GM12878 (cell line): ENCODE measurements around the gene BEST1. TPM values are rescaled to one million over a fixed set of nuclear protein-coding genes. Genes with fewer than 3 reads are reported as not detected.

Experiments used
- ATAC-seq: fragments of 200-7000 bp; cut with Tn5 transposase; 3 replicates; pipeline ENCODE4 v1.9.1; 2020; ENCODE audit warnings: mild to moderate bottlenecking, moderate library complexity
- BruUV-seq: library from RNA; stranded (reverse); fragments of 400-500 nt; replicated peaks from 2 replicates; lab custom pipeline; 2021; lab: Mats Ljungman, UMichigan
- CTCF ChIA-PET: fragments of 300-600 bp; sonication (Branson Sonifier 250); formaldehyde crosslinking; extraction: SDS; loops from one replicate; lab custom pipeline; 2021; ENCODE audit warnings: inconsistent platforms; lab: Yijun Ruan, JAX
- POLR2A ChIA-PET: fragments of 350-600 bp; formaldehyde crosslinking; extraction: SDS; loops from one replicate; lab custom pipeline; 2021; ENCODE audit warnings: inconsistent platforms; lab: Charles Lee
- RAD21 ChIA-PET: fragments of 300-600 bp; sonication (Branson Sonifier 250); formaldehyde crosslinking; loops from one replicate; lab custom pipeline; 2023; ENCODE audit warnings: antibody characterized with exemption; ENCODE audit not compliant: unreplicated experiment; lab: Charles Lee
- SMC1A ChIA-PET: fragments of 300-600 bp; sonication (Branson Sonifier 250); formaldehyde crosslinking; loops from one replicate; lab custom pipeline; 2023; ENCODE audit not compliant: unreplicated experiment, uncharacterized antibody; lab: Charles Lee
- DNase-seq: peaks from one replicate; pipeline ENCODE4 v3.0.0-alpha.2; 2011; ENCODE audit warnings: low read depth, low spot score
- FAIRE-seq: peaks from 3 replicates; lab custom pipeline; 2011; peaks lifted over from hg19 to GRCh38; lab: Jason Lieb, UNC
- H2AFZ ChIP-seq: 2 replicates; pipeline ENCODE4 v1.6.0; 2011; ENCODE audit warnings: low read depth, low read length, control low read depth; ENCODE audit not compliant: control insufficient read depth
- H3K27ac ChIP-seq: 2 replicates; pipeline ENCODE4 v1.5.1; 2011; ENCODE audit warnings: control low read depth; ENCODE audit not compliant: control insufficient read depth, insufficient read depth
- H3K27me3 ChIP-seq, 2 experiments: replicated peaks in 1 of 2; 2 replicates each; pipeline versions ENCODE4 v1.6.0 to v1.6.1; 2011; ENCODE audit warnings: low read length in 1 of 2; ENCODE audit not compliant: control insufficient read depth in 2 of 2, insufficient read depth in 2 of 2
- H3K36me3 ChIP-seq, 2 experiments: 2 replicates each; pipeline ENCODE4 v1.5.1; 2011; ENCODE audit warnings: low read length in 1 of 2; ENCODE audit not compliant: control insufficient read depth in 2 of 2, insufficient read depth in 2 of 2
- H3K4me1 ChIP-seq: 2 replicates; pipeline ENCODE4 v1.6.1; 2011; ENCODE audit warnings: mild to moderate bottlenecking, low read length, moderate library complexity, mixed read lengths; ENCODE audit not compliant: control insufficient read depth, insufficient read depth
- H3K4me2 ChIP-seq: 2 replicates; pipeline ENCODE4 v1.6.0; 2011; ENCODE audit warnings: control low read depth; ENCODE audit not compliant: control insufficient read depth, insufficient read depth
- H3K4me3 ChIP-seq: fragments of 200-600 bp; sonication (generic); 2 replicates; pipeline ENCODE4 v1.5.1; 2016
- H3K79me2 ChIP-seq: 2 replicates; pipeline ENCODE4 v1.6.0; 2011; ENCODE audit warnings: low read length; ENCODE audit not compliant: control insufficient read depth, insufficient read depth
- H3K9ac ChIP-seq: 2 replicates; pipeline ENCODE4 v1.8.0; 2011; ENCODE audit warnings: low read length, control low read depth, mixed read lengths; ENCODE audit not compliant: control insufficient read depth, insufficient read depth
- H3K9me3 ChIP-seq: replicated peaks from 3 replicates; pipeline ENCODE4 v1.5.1; 2011; ENCODE audit warnings: mild to moderate bottlenecking, low read length; ENCODE audit not compliant: control insufficient read depth, insufficient read depth
- H4K20me1 ChIP-seq: 2 replicates; pipeline ENCODE4 v1.6.0; 2011; ENCODE audit not compliant: control insufficient read depth, insufficient read depth
- CBX3 ChIP-seq: fragments of 200-600 bp; sonication (generic); IDR thresholded peaks from 2 replicates; pipeline ENCODE4 v1.6.1; 2016; ENCODE audit warnings: low read depth, borderline replicate concordance
- NFIC ChIP-seq: IDR thresholded peaks from 2 replicates; pipeline ENCODE4 v1.6.1; 2012; ENCODE audit warnings: low read depth, mild to moderate bottlenecking, inconsistent platforms, low read length, moderate library complexity
- SIX5 ChIP-seq: IDR thresholded peaks from 2 replicates; pipeline ENCODE4 v1.6.1; 2011; ENCODE audit warnings: mild to moderate bottlenecking, low read depth, low read length, moderate library complexity; ENCODE audit not compliant: severe bottlenecking
- WGBS: methylation state at CpG from one replicate; pipeline ENCODE4 v1.1.6; 2016; ENCODE audit warnings: low lambda C conversion rate; ENCODE audit not compliant: insufficient replicate concordance, insufficient coverage; ENCODE audit errors: missing lambda C conversion rate; 5-methylcytosine and 5-hydroxymethylcytosine counted together
- in situ Hi-C: fragments of 300-500 bp; cut with MboI; formaldehyde crosslinking; loops from 9 replicates; pipeline ENCODE4 v1.14.3; 2018; ENCODE audit warnings: mixed read lengths
- intact Hi-C: fragments of 100-400 bp; cut with micrococcal nuclease; formaldehyde crosslinking; loops from one replicate; pipeline ENCODE4 v1.14.2; 2022; ENCODE audit not compliant: unreplicated experiment
- polyA plus RNA-seq, 11 experiments: library from polyadenylated mRNA; depleted of rRNA in 4 of 11; unstranded in 6 of 11; stranded (reverse) in 5 of 11; fragments of >200 nt; fragmentation: Nextera tagmentation in 4 of 11; fragmentation: Illumina TruSeq in 1 of 11; extraction: Ambion mirVana in 4 of 11; extraction: Trizol in 1 of 11; gene quantifications; 1 replicate in 1 of 11; 2 replicates in 10 of 11; pipeline versions ENCODE4 v1.2.1 to v1.2.3, GENCODE V29; 2011 to 2016; ENCODE audit warnings: inconsistent platforms in 2 of 11, missing spikeins in 2 of 11, low read depth in 1 of 11
- total RNA-seq, 4 experiments: library from RNA; depleted of rRNA in 3 of 4; stranded (reverse); fragments of >200 nt in 3 of 4; fragmentation: Illumina TruSeq in 1 of 4; extraction: Trizol in 1 of 4; gene quantifications; 2 replicates each; pipeline versions ENCODE4 v1.2.1 to v1.2.3, GENCODE V29; 2013 to 2021

BEST1 gene
- total and polyA plus RNA-seq, 10 of the 15 experiments (the other 5 are each of a cell fraction or from before 2014, with no cell fraction given), result 0.03 to 3.4 (median 0.15) TPM; not detected in 1

GRCh38 chr11:61961570-61962212 lies 11.5 kb downstream of the BEST1 start:
- H4K20me1 ChIP-seq, result peaks cover 8% of the 10 kb centered on the region
- no TSS peak for BruUV-seq
- no peak overlapping the region for H3K4me3 ChIP-seq
- H3K36me3 ChIP-seq, result peaks cover 6 to 16% of the 10 kb centered on the region in 2 experiments
- ChIA-PET SMC1A (interaction anchor here (0.8 to 3.7 kb wide), 2 partner anchors 9 to 119 kb away, joined by 4 to 20 read pairs; no protein-coding TSS in a partner anchor), CTCF (interaction anchor here (0.6 to 1.7 kb wide), 9 partner anchors 11 to 1208 kb away, joined by 3 to 6 read pairs (median 4); no protein-coding TSS in a partner anchor), RAD21 (interaction anchor here (1.5 kb wide), 1 partner anchor 119 kb away, joined by 3 read pairs; no protein-coding TSS in a partner anchor), POLR2A (interaction anchor here (2.8 kb wide), 1 partner anchor 10 kb away, joined by 10 read pairs; no protein-coding TSS in a partner anchor)
- FAIRE-seq (no peak), DNase-seq (no peak), ATAC-seq (no peak)
- no peaks in the 10 kb centered on the region for H3K27me3 ChIP-seq
- no peak overlapping the region for H3K4me2 ChIP-seq
- 98% methylated on average over 8 of the region's 8 CpGs for WGBS
- no peak overlapping the region for H3K27ac ChIP-seq
- in situ Hi-C loops (no loop called here), intact Hi-C loops (no loop called here)
- no peak for TF ChIP-seq SIX5
- no peak for TF ChIP-seq NFIC
- TF ChIP-seq CBX3, result no peak
- H2AFZ ChIP-seq, result no peak overlapping the region
- H3K79me2 ChIP-seq, result peaks cover 21% of the 10 kb centered on the region
- peaks cover 23% of the 10 kb centered on the region for H3K4me1 ChIP-seq
- no peaks in the 10 kb centered on the region for H3K9me3 ChIP-seq
- H3K9ac ChIP-seq, result no peak overlapping the region
